Nephron progenitor cell (in vitro differentiated cells): ENCODE data around the gene RBP3.

ENCODE experiments used
- DNase-seq: peaks from one replicate; pipeline ENCODE4 v3.0.0; 2021
- H3K27ac Mint-ChIP-seq: 2 replicates; pipeline ENCODE4 v1.8.0; 2021; ENCODE audit warnings: mild to moderate bottlenecking, moderate library complexity, mixed read lengths
- H3K27me3 Mint-ChIP-seq: 2 replicates; pipeline ENCODE4 v1.8.0; 2021; ENCODE audit warnings: mild to moderate bottlenecking, low read depth, mixed read lengths; ENCODE audit not compliant: poor library complexity
- H3K36me3 Mint-ChIP-seq: 2 replicates; pipeline ENCODE4 v1.8.0; 2021; ENCODE audit warnings: low read depth, mixed read lengths
- H3K4me1 Mint-ChIP-seq: 2 replicates; pipeline ENCODE4 v1.8.0; 2021; ENCODE audit warnings: mixed read lengths
- H3K4me3 Mint-ChIP-seq: 2 replicates; pipeline ENCODE4 v1.8.0; 2021; ENCODE audit warnings: mild to moderate bottlenecking, moderate library complexity, mixed read lengths
- H3K9me3 Mint-ChIP-seq: 2 replicates; pipeline ENCODE4 v1.8.0; 2021; ENCODE audit warnings: mild to moderate bottlenecking, moderate library complexity, mixed read lengths
- TF ChIP-seq, protein P1 (sequence below): fragments of 200-600 bp; sonication (generic); IDR thresholded peaks from 2 replicates; pipeline ENCODE4 v1.5.0; 2021; ENCODE audit warnings: antibody characterized with exemption

Gene RBP3

DNA sequence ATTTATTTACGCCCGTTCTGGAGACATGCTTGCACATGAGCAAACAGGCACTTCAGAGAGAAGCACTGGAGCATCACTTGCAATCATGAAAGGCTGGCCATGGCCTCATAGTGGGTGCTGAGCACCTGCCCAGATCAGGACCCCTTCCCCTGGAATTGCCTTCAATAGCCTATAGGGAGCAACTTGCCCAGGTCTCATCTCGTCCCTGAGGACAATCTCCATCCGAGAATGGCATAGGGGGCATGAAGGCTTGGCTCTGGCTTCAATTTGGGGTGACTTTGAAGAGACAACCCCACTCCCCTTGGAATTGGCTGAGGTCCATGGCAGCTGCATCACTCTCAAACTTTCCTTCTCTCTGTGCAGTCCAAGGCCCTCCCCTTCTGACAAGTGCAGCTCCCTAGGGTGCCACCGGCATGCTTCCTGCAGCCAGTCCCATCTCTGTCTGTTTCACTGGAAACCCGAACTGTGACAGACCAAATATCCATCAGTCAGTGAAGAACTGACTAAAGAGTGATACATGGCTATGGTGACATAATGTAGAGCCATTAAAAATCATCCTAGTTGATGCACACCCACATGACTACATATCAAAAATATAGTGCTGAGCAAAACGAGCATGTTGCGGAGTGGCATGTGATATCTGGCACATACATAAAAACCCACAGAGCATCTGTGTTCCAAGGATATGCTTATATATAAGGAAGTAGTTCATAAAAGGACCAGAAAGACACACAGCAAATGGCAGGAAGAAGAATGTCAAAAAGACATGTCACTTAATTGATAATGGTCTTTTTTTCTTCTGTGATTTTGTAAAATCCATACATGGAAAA is 13.5 kb upstream of the RBP3 start:
- H3K9me3 Mint-ChIP-seq = no peaks in the 10 kb centered on the region
- H3K36me3 Mint-ChIP-seq = no peaks in the 10 kb centered on the region
- H3K4me1 Mint-ChIP-seq = peaks cover 5% of the 10 kb centered on the region
- DNase-seq = no peak
- TF ChIP-seq, protein P1, sequence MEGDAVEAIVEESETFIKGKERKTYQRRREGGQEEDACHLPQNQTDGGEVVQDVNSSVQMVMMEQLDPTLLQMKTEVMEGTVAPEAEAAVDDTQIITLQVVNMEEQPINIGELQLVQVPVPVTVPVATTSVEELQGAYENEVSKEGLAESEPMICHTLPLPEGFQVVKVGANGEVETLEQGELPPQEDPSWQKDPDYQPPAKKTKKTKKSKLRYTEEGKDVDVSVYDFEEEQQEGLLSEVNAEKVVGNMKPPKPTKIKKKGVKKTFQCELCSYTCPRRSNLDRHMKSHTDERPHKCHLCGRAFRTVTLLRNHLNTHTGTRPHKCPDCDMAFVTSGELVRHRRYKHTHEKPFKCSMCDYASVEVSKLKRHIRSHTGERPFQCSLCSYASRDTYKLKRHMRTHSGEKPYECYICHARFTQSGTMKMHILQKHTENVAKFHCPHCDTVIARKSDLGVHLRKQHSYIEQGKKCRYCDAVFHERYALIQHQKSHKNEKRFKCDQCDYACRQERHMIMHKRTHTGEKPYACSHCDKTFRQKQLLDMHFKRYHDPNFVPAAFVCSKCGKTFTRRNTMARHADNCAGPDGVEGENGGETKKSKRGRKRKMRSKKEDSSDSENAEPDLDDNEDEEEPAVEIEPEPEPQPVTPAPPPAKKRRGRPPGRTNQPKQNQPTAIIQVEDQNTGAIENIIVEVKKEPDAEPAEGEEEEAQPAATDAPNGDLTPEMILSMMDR = no peak
- no peak overlapping the region for H3K4me3 Mint-ChIP-seq
- peaks cover 34% of the 10 kb centered on the region for H3K27me3 Mint-ChIP-seq
- H3K27ac Mint-ChIP-seq = no peak overlapping the region

- no peaks in the 10 kb centered on the region for H3K9me3 Mint-ChIP-seq
- H3K27ac Mint-ChIP-seq = no peak overlapping the region
- H3K27me3 Mint-ChIP-seq = peaks cover 32% of the 10 kb centered on the region
- H3K36me3 Mint-ChIP-seq = no peaks in the 10 kb centered on the region
- TF ChIP-seq, protein P1 = no peak
- peaks cover 5% of the 10 kb centered on the region for H3K4me1 Mint-ChIP-seq
- DNase-seq = no peak
- H3K4me3 Mint-ChIP-seq = no peak overlapping the region
Observed at GRCh38 chr10:47335906-47336305, 12.3 kb upstream of the RBP3 start.

- peaks cover 30% of the 10 kb centered on the region for H3K27me3 Mint-ChIP-seq
Observed at GRCh38 chr10:47336387-47337134, 11.6 kb upstream of the RBP3 start.

DNA sequence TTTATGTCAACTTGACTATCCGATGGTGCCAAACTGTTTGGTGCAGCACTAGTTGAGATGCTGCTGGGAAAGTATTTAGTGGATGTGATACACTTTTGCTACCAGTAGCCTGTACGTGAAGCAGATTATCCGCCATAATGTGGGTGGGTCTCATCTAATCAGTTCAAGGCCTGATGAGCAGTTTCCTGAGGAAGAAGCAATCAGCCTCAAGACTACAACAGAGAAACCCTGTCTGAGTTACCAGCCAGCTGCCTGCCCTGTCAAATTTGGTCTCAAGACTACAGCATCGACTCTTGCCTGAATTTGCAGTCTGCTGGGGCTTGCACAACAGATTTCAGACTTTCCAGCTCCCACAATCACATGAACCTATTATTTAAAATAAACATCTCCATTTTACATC is 10.9 kb upstream of the RBP3 start:
- Mint-ChIP-seq H3K36me3 (no peaks in the 10 kb centered on the region), H3K4me3 (no peak overlapping the region), H3K27me3 (peaks cover 30% of the 10 kb centered on the region), H3K4me1 (no peaks in the 10 kb centered on the region), H3K9me3 (no peaks in the 10 kb centered on the region), H3K27ac (no peak overlapping the region)
- TF ChIP-seq, protein P1 = no peak
- no peak for DNase-seq

More at GRCh38 chr10:47336387-47337134, 11.6 kb upstream of the RBP3 start:
- Mint-ChIP-seq H3K4me3 (no peak overlapping the region), H3K9me3 (no peaks in the 10 kb centered on the region), H3K4me1 (peaks cover 5% of the 10 kb centered on the region), H3K27ac (no peak overlapping the region), H3K36me3 (no peaks in the 10 kb centered on the region)
- TF ChIP-seq, protein P1 = no peak
- no peak for DNase-seq

- H3K27me3 Mint-ChIP-seq = peaks cover 25% of the 10 kb centered on the region
- no peaks in the 10 kb centered on the region for H3K4me1 Mint-ChIP-seq
- no peak overlapping the region for H3K27ac Mint-ChIP-seq
- TF ChIP-seq, protein P1 = no peak
- H3K4me3 Mint-ChIP-seq = no peak overlapping the region
- H3K9me3 Mint-ChIP-seq = no peaks in the 10 kb centered on the region
- no peak for DNase-seq
- no peaks in the 10 kb centered on the region for H3K36me3 Mint-ChIP-seq
Observed at GRCh38 chr10:47339186-47339735, 8.9 kb upstream of the RBP3 start.
